Testis (tissue), 2 donors: ENCODE measurements around the gene FFAR3.

Source experiments
- POLR2A ChIP-seq: fragments of 450-650 bp; IDR thresholded peaks from one replicate; pipeline ENCODE4 v1.6.1; 2017; ENCODE audit warnings: antibody characterized with exemption, mild to moderate bottlenecking, moderate library complexity
- TF ChIP-seq, protein P1 (sequence below), 3 experiments: fragments of 450-650 bp in 2 of 3; fragments of 200-600 bp in 1 of 3; sonication (generic) in 1 of 3; IDR thresholded peaks; one replicate each; pipeline ENCODE4 v1.5.1; 2016 to 2019; ENCODE audit warnings: antibody characterized with exemption in 3 of 3, mild to moderate bottlenecking in 2 of 3, moderate library complexity in 1 of 3

DNA sequence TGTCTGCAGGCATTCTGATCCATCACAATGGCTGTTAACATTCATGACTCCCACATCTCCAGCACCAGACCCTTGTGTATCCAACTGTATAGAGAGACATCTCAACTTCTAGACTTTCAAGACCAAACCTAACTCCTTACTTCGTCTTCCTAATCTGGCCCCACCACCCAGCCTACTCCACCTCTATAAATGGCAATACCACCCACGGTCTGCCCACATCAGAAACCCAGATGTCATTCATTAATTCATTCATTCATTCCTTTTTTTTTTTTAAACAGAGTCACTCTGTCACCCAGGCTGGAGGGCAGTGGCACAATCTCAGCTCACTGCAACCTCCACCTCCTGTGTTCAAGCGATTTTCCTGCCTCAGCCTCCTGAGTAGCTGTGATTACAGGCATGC, 23.1 kb downstream of the FFAR3 start:
- no peak for TF ChIP-seq POLR2A
- TF ChIP-seq, protein P1, sequence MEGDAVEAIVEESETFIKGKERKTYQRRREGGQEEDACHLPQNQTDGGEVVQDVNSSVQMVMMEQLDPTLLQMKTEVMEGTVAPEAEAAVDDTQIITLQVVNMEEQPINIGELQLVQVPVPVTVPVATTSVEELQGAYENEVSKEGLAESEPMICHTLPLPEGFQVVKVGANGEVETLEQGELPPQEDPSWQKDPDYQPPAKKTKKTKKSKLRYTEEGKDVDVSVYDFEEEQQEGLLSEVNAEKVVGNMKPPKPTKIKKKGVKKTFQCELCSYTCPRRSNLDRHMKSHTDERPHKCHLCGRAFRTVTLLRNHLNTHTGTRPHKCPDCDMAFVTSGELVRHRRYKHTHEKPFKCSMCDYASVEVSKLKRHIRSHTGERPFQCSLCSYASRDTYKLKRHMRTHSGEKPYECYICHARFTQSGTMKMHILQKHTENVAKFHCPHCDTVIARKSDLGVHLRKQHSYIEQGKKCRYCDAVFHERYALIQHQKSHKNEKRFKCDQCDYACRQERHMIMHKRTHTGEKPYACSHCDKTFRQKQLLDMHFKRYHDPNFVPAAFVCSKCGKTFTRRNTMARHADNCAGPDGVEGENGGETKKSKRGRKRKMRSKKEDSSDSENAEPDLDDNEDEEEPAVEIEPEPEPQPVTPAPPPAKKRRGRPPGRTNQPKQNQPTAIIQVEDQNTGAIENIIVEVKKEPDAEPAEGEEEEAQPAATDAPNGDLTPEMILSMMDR (IDR thresholded peaks at IDR 0.05): no peak
